ENCODE data around the gene TRIM40. TPM values are rescaled to one million over a fixed set of nuclear protein-coding genes. Genes with fewer than 3 reads are reported as not detected.

TRIM40 gene
- total RNA-seq, 1 experiment from 2014 or later, result not detected

DNA sequence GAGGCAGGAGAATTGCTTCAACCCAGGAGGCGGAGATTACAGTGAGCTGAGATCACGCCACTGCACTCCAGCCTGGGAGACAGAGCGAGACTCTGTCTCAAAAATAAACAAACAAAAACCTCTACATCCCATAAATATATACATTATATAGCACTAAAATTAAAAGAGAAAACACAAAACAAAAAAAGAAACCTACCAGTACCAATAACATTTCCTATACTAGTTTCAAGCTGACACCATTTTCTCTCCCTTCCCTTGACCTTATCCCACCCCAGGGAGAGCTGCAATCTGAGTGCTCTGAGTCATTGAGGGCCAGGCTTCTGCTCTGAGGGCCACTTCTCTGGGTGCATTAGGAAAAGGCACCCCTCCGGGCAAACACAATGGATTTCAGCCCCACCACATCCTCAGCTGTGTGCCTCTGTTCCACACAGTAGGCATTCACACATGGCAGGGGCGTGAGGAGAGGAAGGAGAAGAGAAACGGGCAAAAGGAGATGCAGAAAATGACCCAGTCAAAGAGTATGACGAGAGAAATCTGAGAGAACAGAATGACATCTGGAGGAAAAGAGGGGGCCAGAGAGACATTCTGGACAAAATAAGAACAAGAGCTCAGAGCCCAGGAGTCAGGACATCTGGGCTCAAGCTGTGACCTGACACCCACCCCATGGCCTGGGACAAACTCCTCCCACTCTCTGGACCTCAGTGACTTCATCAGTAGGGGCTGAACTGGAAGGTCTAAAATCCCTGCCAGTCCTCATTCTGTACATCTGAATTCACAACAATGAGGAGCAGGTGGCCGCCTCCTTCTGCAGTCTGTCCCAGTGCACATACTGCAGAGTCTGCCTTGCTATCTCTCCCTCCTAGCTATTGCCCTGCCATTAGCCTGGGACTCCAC is 59.1 kb downstream of the TRIM40 start:
- no peak overlapping the region for H3K4me3 ChIP-seq (ENCODE audit: low read depth in 2 of 2, low read length in 2 of 2)
- no TSS peak for BruUV-seq (replicated peaks)
- no peaks in the 10 kb centered on the region for H3K27me3 ChIP-seq (ENCODE audit: control insufficient read depth, insufficient read depth, low read length)
- no peaks in the 10 kb centered on the region for H3K4me1 ChIP-seq (ENCODE audit: control insufficient read depth, insufficient read depth, low read length)
- in situ Hi-C loops (cut with HindIII; ENCODE audit: low pct_unique_long_range_greater_than_20kb, low sequenced_read_pairs), result no loop called here
- H3K36me3 ChIP-seq (ENCODE audit: control insufficient read depth, insufficient read depth, low read length), result peaks cover 8% of the 10 kb centered on the region; the same call in 1 of the 2 replicates
- ATAC-seq (peak; percentile 36; the same call in 1 of the 2 replicates), DNase-seq (ENCODE audit: low read depth, low spot score) (no peak)
- H3K27ac ChIP-seq (ENCODE audit: low read length), result no peak overlapping the region
- POLR2A ChIA-PET, result no interaction called here
- no peaks in the 10 kb centered on the region for H3K9me3 ChIP-seq (ENCODE audit: control insufficient read depth, insufficient read depth, low read depth, low read length)
- TF ChIP-seq, protein P1, sequence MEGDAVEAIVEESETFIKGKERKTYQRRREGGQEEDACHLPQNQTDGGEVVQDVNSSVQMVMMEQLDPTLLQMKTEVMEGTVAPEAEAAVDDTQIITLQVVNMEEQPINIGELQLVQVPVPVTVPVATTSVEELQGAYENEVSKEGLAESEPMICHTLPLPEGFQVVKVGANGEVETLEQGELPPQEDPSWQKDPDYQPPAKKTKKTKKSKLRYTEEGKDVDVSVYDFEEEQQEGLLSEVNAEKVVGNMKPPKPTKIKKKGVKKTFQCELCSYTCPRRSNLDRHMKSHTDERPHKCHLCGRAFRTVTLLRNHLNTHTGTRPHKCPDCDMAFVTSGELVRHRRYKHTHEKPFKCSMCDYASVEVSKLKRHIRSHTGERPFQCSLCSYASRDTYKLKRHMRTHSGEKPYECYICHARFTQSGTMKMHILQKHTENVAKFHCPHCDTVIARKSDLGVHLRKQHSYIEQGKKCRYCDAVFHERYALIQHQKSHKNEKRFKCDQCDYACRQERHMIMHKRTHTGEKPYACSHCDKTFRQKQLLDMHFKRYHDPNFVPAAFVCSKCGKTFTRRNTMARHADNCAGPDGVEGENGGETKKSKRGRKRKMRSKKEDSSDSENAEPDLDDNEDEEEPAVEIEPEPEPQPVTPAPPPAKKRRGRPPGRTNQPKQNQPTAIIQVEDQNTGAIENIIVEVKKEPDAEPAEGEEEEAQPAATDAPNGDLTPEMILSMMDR (IDR thresholded peaks at IDR 0.05), result no peak
- TF ChIP-seq TCF7L2 (IDR thresholded peaks at IDR 0.05; ENCODE audit: low read depth, low read length) (no peak), POLR2AphosphoS5 (IDR thresholded peaks at IDR 0.05; ENCODE audit: low read depth, low read length) (no peak), SIN3A (IDR thresholded peaks at IDR 0.05; ENCODE audit: borderline replicate concordance, insufficient read depth, low read depth, low read length) (no peak)
- TF ChIP-seq, protein P2, sequence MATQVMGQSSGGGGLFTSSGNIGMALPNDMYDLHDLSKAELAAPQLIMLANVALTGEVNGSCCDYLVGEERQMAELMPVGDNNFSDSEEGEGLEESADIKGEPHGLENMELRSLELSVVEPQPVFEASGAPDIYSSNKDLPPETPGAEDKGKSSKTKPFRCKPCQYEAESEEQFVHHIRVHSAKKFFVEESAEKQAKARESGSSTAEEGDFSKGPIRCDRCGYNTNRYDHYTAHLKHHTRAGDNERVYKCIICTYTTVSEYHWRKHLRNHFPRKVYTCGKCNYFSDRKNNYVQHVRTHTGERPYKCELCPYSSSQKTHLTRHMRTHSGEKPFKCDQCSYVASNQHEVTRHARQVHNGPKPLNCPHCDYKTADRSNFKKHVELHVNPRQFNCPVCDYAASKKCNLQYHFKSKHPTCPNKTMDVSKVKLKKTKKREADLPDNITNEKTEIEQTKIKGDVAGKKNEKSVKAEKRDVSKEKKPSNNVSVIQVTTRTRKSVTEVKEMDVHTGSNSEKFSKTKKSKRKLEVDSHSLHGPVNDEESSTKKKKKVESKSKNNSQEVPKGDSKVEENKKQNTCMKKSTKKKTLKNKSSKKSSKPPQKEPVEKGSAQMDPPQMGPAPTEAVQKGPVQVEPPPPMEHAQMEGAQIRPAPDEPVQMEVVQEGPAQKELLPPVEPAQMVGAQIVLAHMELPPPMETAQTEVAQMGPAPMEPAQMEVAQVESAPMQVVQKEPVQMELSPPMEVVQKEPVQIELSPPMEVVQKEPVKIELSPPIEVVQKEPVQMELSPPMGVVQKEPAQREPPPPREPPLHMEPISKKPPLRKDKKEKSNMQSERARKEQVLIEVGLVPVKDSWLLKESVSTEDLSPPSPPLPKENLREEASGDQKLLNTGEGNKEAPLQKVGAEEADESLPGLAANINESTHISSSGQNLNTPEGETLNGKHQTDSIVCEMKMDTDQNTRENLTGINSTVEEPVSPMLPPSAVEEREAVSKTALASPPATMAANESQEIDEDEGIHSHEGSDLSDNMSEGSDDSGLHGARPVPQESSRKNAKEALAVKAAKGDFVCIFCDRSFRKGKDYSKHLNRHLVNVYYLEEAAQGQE (IDR thresholded peaks at IDR 0.05; ENCODE audit: insufficient read depth in 1 of 2, low read depth in 2 of 2, low read length in 1 of 2), result no peak
- intact Hi-C loops (cut with micrococcal nuclease; ENCODE audit: unreplicated experiment), result no loop called here
- CTCF ChIA-PET, result no interaction called here

DNA sequence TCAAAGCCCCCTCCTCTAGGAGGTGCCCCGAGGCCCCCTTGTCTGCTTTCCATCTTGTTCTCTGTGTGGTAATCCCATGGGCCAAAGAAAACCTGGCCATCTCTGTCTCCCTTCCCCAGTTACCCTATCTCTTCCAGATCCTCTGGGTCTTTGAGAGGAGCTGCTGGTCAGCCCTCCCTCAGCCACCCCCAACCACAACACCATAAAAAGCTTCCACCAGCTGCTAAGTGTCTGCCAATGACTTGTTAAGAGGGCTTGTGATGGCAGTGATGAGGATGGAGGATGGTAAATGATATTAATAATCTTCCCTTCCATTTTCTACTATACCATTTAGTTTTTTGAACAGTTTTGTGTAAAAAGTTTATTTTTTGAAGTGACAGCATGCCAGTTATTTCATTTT is 60.0 kb downstream of the TRIM40 start:
- H3K4me1 ChIP-seq (ENCODE audit: control insufficient read depth, insufficient read depth, low read length), result no peaks in the 10 kb centered on the region
- no peak for ATAC-seq
- H3K27ac ChIP-seq (ENCODE audit: low read length), result no peak overlapping the region
- H3K36me3 ChIP-seq (ENCODE audit: control insufficient read depth, insufficient read depth, low read length), result peaks cover 13% of the 10 kb centered on the region; the same call in 1 of the 2 replicates
- ChIA-PET CTCF (interaction anchor here (0.7 kb wide), 1 partner anchor 8 kb away, joined by 3 read pairs; no protein-coding TSS in a partner anchor), POLR2A (no interaction called here)
- BruUV-seq (replicated peaks), result no TSS peak
- no peaks in the 10 kb centered on the region for H3K27me3 ChIP-seq (ENCODE audit: control insufficient read depth, insufficient read depth, low read length)
- TF ChIP-seq SIN3A (IDR thresholded peaks at IDR 0.05; ENCODE audit: borderline replicate concordance, insufficient read depth, low read depth, low read length) (no peak), POLR2AphosphoS5 (IDR thresholded peaks at IDR 0.05; ENCODE audit: low read depth, low read length) (no peak), TCF7L2 (IDR thresholded peaks at IDR 0.05; ENCODE audit: low read depth, low read length) (no peak)
- TF ChIP-seq, protein P2 (IDR thresholded peaks at IDR 0.05; ENCODE audit: insufficient read depth in 1 of 2, low read depth in 2 of 2, low read length in 1 of 2), result no peak
- TF ChIP-seq, protein P1 (IDR thresholded peaks at IDR 0.05), result no peak
- intact Hi-C loops (cut with micrococcal nuclease; ENCODE audit: unreplicated experiment), result no loop called here
- no peaks in the 10 kb centered on the region for H3K9me3 ChIP-seq (ENCODE audit: control insufficient read depth, insufficient read depth, low read depth, low read length)
- in situ Hi-C loops (cut with HindIII; ENCODE audit: low pct_unique_long_range_greater_than_20kb, low sequenced_read_pairs), result no loop called here
- no peak for DNase-seq (ENCODE audit: low read depth, low spot score)
- no peak overlapping the region for H3K4me3 ChIP-seq (ENCODE audit: low read depth in 2 of 2, low read length in 2 of 2)

All from Panc1 (cell line).